H1 (cell line): Measurements from ENCODE around the gene TAF3. TPM values are rescaled to one million over a fixed set of nuclear protein-coding genes. Genes with fewer than 3 reads are reported as not detected.
"Not testable (repeated sequence)": the region's sequence is repeated elsewhere in the genome, so short reads cannot be mapped to it uniquely, and the experiment has no call there.

ENCODE experiments used
- CTCF ChIA-PET: fragments of 300-600 bp; sonication (Branson Sonifier 250); formaldehyde crosslinking; loops from one replicate; lab custom pipeline; 2021; ENCODE audit not compliant: partially characterized antibody; lab: Charles Lee
- POLR2A ChIA-PET: fragments of 300-600 bp; sonication (Branson Sonifier 250); formaldehyde crosslinking; loops from one replicate; lab custom pipeline; 2021; ENCODE audit warnings: inconsistent platforms; ENCODE audit not compliant: partially characterized antibody; lab: Charles Lee
- DNase-seq, 2 experiments: peaks; one replicate each; pipeline versions ENCODE4 v3.0.0 to v3.0.0-alpha.2; 2010 to 2022; ENCODE audit warnings: low spot score in 2 of 2, low read depth in 1 of 2, mixed read lengths in 1 of 2
- FAIRE-seq: peaks from 2 replicates; lab custom pipeline; 2011; peaks lifted over from hg19 to GRCh38; lab: Jason Lieb, UNC
- H2AFZ ChIP-seq: 2 replicates; pipeline ENCODE4 v1.8.1; 2012; ENCODE audit warnings: low read length, inconsistent platforms
- H2AK5ac ChIP-seq: 2 replicates; pipeline ENCODE4 v1.6.1; 2013; ENCODE audit warnings: low read depth, low read length
- H2BK120ac ChIP-seq: replicated peaks from 2 replicates; pipeline ENCODE3; 2013; ENCODE audit warnings: low read depth, low read length, inconsistent platforms
- H2BK12ac ChIP-seq: 2 replicates; pipeline ENCODE4 v1.6.1; 2013; ENCODE audit warnings: low read depth, low read length
- H2BK15ac ChIP-seq: 2 replicates; pipeline ENCODE4 v1.6.1; 2013; ENCODE audit warnings: low read length
- H2BK20ac ChIP-seq: 2 replicates; pipeline ENCODE4 v1.6.1; 2013; ENCODE audit warnings: low read length
- H2BK5ac ChIP-seq: 2 replicates; pipeline ENCODE4 v1.6.1; 2013; ENCODE audit warnings: low read depth, low read length
- H3K14ac ChIP-seq: 2 replicates; pipeline ENCODE4 v1.6.1; 2013; ENCODE audit warnings: inconsistent platforms; ENCODE audit not compliant: insufficient read length
- H3K18ac ChIP-seq: 2 replicates; pipeline ENCODE4 v1.6.1; 2013; ENCODE audit warnings: low read length; ENCODE audit errors: extremely low read depth
- H3K23ac ChIP-seq: 2 replicates; pipeline ENCODE4 v1.6.1; 2013; ENCODE audit warnings: inconsistent platforms; ENCODE audit not compliant: insufficient read length
- H3K23me2 ChIP-seq: 2 replicates; pipeline ENCODE4 v1.6.1; 2013; ENCODE audit warnings: low read depth, low read length
- H3K27ac ChIP-seq: 2 replicates; pipeline ENCODE4 v1.6.1; 2011; ENCODE audit warnings: low read depth, low read length, inconsistent platforms
- H3K27me3 ChIP-seq, 4 experiments: replicated peaks in 1 of 4; 1 replicate in 1 of 4; 2 replicates in 3 of 4; pipeline versions ENCODE4 v1.6.1 to v1.8.1; 2011 to 2013; ENCODE audit warnings: low read length in 3 of 4, mild to moderate bottlenecking in 3 of 4, inconsistent platforms in 2 of 4, mixed read lengths in 2 of 4, moderate library complexity in 1 of 4; ENCODE audit not compliant: control insufficient read depth in 3 of 4, insufficient read depth in 3 of 4; ENCODE audit errors: extremely low read depth in 1 of 4
- H3K36me3 ChIP-seq, 4 experiments: 2 replicates each; pipeline versions ENCODE4 v1.6.1 to v1.8.1; 2011 to 2013; ENCODE audit warnings: mild to moderate bottlenecking in 4 of 4, low read length in 3 of 4, moderate library complexity in 2 of 4, control low read depth in 1 of 4, inconsistent platforms in 1 of 4; ENCODE audit not compliant: insufficient read depth in 4 of 4, control insufficient read depth in 2 of 4
- H3K4ac ChIP-seq: replicated peaks from 2 replicates; pipeline ENCODE3; 2013; ENCODE audit warnings: low read length, low read depth, mixed read lengths, inconsistent platforms; ENCODE audit not compliant: insufficient read length
- H3K4me1 ChIP-seq, 4 experiments: replicated peaks in 1 of 4; 1 replicate in 1 of 4; 2 replicates in 3 of 4; pipeline versions ENCODE4 v1.6.1 to v1.8.1; 2011 to 2013; ENCODE audit warnings: low read length in 3 of 4, inconsistent platforms in 2 of 4, mixed read lengths in 1 of 4; ENCODE audit not compliant: insufficient read depth in 4 of 4, control insufficient read depth in 3 of 4
- H3K4me2 ChIP-seq, 2 experiments: 2 replicates each; pipeline versions ENCODE4 v1.6.1 to v1.8.1; 2011 to 2013; ENCODE audit warnings: low read depth in 2 of 2, low read length in 2 of 2, control low read depth in 1 of 2, inconsistent platforms in 1 of 2, mild to moderate bottlenecking in 1 of 2; ENCODE audit not compliant: insufficient read depth in 1 of 2
- H3K4me3 ChIP-seq, 4 experiments: fragments of 200-600, 300-600 bp in 1 of 4; sonication (generic), shearing (Covaris generic), sonication (Bioruptor Twin) in 1 of 4; 2 replicates each; pipeline versions ENCODE4 v1.5.1 to v1.8.1; 2011 to 2016; ENCODE audit warnings: low read length in 4 of 4, low read depth in 3 of 4, control low read depth in 2 of 4, inconsistent platforms in 2 of 4, mild to moderate bottlenecking in 2 of 4, mixed read lengths in 1 of 4, moderate library complexity in 1 of 4; ENCODE audit not compliant: insufficient read depth in 2 of 4; ENCODE audit errors: extremely low read depth in 1 of 4
- H3K56ac ChIP-seq: replicated peaks from 2 replicates; pipeline ENCODE3; 2013; ENCODE audit warnings: low read depth, mild to moderate bottlenecking, mixed read lengths, low read length, inconsistent platforms; ENCODE audit not compliant: insufficient read length
- H3K79me1 ChIP-seq: 2 replicates; pipeline ENCODE4 v1.6.1; 2013; ENCODE audit warnings: low read depth, low read length, control low read depth
- H3K79me2 ChIP-seq, 2 experiments: 2 replicates each; pipeline versions ENCODE4 v1.6.1 to v1.8.1; 2012 to 2013; ENCODE audit warnings: low read length in 2 of 2, mild to moderate bottlenecking in 2 of 2, inconsistent platforms in 1 of 2; ENCODE audit not compliant: insufficient read depth in 2 of 2, control insufficient read depth in 1 of 2
- H3K9ac ChIP-seq, 4 experiments: replicated peaks in 1 of 4; 1 replicate in 1 of 4; 2 replicates in 3 of 4; pipeline versions ENCODE4 v1.6.1 to v1.8.1; 2011 to 2013; ENCODE audit warnings: low read depth in 3 of 4, low read length in 3 of 4, control low read depth in 2 of 4, mild to moderate bottlenecking in 2 of 4, moderate library complexity in 2 of 4, inconsistent platforms in 1 of 4; ENCODE audit errors: extremely low read depth in 1 of 4
- H3K9me3 ChIP-seq, 2 experiments: 2 replicates each; pipeline versions ENCODE4 v1.6.1 to v1.8.1; 2012 to 2013; ENCODE audit warnings: mild to moderate bottlenecking in 2 of 2, moderate library complexity in 2 of 2, control low read depth in 1 of 2, inconsistent platforms in 1 of 2, low read depth in 1 of 2, low read length in 1 of 2, mixed read lengths in 1 of 2; ENCODE audit not compliant: insufficient read depth in 2 of 2
- H4K20me1 ChIP-seq, 2 experiments: replicated peaks in 1 of 2; 2 replicates each; pipeline versions ENCODE3 to v1.8.1; 2011 to 2013; ENCODE audit warnings: inconsistent platforms in 2 of 2, low read length in 2 of 2, mild to moderate bottlenecking in 1 of 2; ENCODE audit not compliant: insufficient read depth in 2 of 2, control insufficient read depth in 1 of 2
- H4K5ac ChIP-seq: 2 replicates; pipeline ENCODE4 v1.6.1; 2013; ENCODE audit warnings: low read length, low read depth, mixed read lengths, inconsistent platforms; ENCODE audit not compliant: insufficient read length
- H4K8ac ChIP-seq: 2 replicates; pipeline ENCODE4 v1.8.0; 2013; ENCODE audit warnings: mild to moderate bottlenecking, moderate library complexity, low read length, inconsistent platforms; ENCODE audit not compliant: insufficient read depth; ENCODE audit errors: extremely low read depth
- H4K91ac ChIP-seq: replicated peaks from 2 replicates; pipeline ENCODE3; 2013; ENCODE audit warnings: low read length, mixed read lengths, inconsistent platforms; ENCODE audit not compliant: insufficient read length
- WGBS, 2 experiments: shearing (Covaris generic) in 1 of 2; methylation state at CpG; one replicate each; pipeline versions ENCODE4 v1.1.6 to v1.1.7; 2013 to 2015; ENCODE audit warnings: low lambda C conversion rate in 2 of 2, mixed read lengths in 2 of 2, inconsistent platforms in 1 of 2, low coverage in 1 of 2, missing lambda C conversion rate in 1 of 2; ENCODE audit not compliant: insufficient replicate concordance in 2 of 2, insufficient coverage in 1 of 2, insufficient read length in 1 of 2; ENCODE audit errors: extremely low coverage in 1 of 2, missing lambda C conversion rate in 1 of 2; 5-methylcytosine and 5-hydroxymethylcytosine counted together
- polyA plus RNA-seq, 7 experiments: library from polyadenylated mRNA; depleted of rRNA in 3 of 7; stranded (reverse) in 5 of 7; unstranded in 2 of 7; fragments of >200 nt in 5 of 7; fragments of 200-250 nt in 2 of 7; gene quantifications; 1 replicate in 5 of 7; 2 replicates in 1 of 7; 4 replicates in 1 of 7; pipeline versions ENCODE4 v1.2.1 to v1.2.3, GENCODE V29; 2011 to 2013; ENCODE audit warnings: missing spikeins in 2 of 7, mixed read lengths in 2 of 7
- total RNA-seq: library from RNA; stranded (reverse); fragmentation: NEBNext Ultra II Directional; extraction: Animal tissue kit (Norgen Biotek cat#: 25700); gene quantifications from 2 replicates; pipeline ENCODE4 v1.2.1, GENCODE V29; 2021

The TAF3 gene
- total and polyA plus RNA-seq, 2 of the 8 experiments (the other 6 are each of a cell fraction or from before 2014, with no cell fraction given), result 1.5 to 11.2 TPM

GRCh38 chr10:7782194-7782593 lies 36.1 kb upstream of the TAF3 start:
- H3K79me2 ChIP-seq, result peaks cover 10 to 56% of the 10 kb centered on the region in 2 experiments
- H4K8ac ChIP-seq, H3K56ac ChIP-seq, H4K5ac ChIP-seq, H2AK5ac ChIP-seq, H3K9me3 ChIP-seq, DNase-seq, H4K91ac ChIP-seq, H3K79me1 ChIP-seq, H3K4me1 ChIP-seq, H3K14ac ChIP-seq, CTCF ChIA-PET, H4K20me1 ChIP-seq, H3K23me2 ChIP-seq, H3K23ac ChIP-seq, H3K4me2 ChIP-seq, H2AFZ ChIP-seq, H3K9ac ChIP-seq, H3K4me3 ChIP-seq, H2BK120ac ChIP-seq, FAIRE-seq, POLR2A ChIA-PET, H3K18ac ChIP-seq, H2BK5ac ChIP-seq, H3K27ac ChIP-seq, H2BK15ac ChIP-seq, H3K27me3 ChIP-seq, H3K4ac ChIP-seq, H2BK12ac ChIP-seq, H2BK20ac ChIP-seq: not testable (repeated sequence)
- H3K36me3 ChIP-seq, result peaks cover 5 to 32% (median 15%) of the 10 kb centered on the region in 4 experiments
- WGBS, 2 experiments, result 88% methylated on average over 5 of the region's 6 CpGs; no CpG with 5 or more reads in 1 of the 2 experiments
